ENCODE results near the gene PPME1.

- TF ChIP-seq POLR2A (IDR thresholded peaks at IDR 0.05; ENCODE audit: low read depth, low read length) (no peak), POLR2AphosphoS5 (IDR thresholded peaks at IDR 0.05; ENCODE audit: low read depth, low read length) (no peak)
These were observed 1.2 kb upstream of the PPME1 start for GRCh38 chr11:74169738-74170458.
